Stimulated activated CD8-positive, alpha-beta memory T cell treated with anti-CD3 and anti-CD28 coated beads, Interleukin-15, amount 100 ng/mL, for 4 hours (primary cell): ENCODE measurements around the gene EHMT1.
"Not testable (repeated sequence)": the region's sequence is repeated elsewhere in the genome, so short reads cannot be mapped to it uniquely, and the experiment has no call there.

Source experiments
- DNase-seq, 2 donors: peaks; one replicate each; pipeline ENCODE4 v3.0.0-alpha.2; 2020; ENCODE audit warnings: low read depth in 2 of 2

EHMT1 gene

DNA sequence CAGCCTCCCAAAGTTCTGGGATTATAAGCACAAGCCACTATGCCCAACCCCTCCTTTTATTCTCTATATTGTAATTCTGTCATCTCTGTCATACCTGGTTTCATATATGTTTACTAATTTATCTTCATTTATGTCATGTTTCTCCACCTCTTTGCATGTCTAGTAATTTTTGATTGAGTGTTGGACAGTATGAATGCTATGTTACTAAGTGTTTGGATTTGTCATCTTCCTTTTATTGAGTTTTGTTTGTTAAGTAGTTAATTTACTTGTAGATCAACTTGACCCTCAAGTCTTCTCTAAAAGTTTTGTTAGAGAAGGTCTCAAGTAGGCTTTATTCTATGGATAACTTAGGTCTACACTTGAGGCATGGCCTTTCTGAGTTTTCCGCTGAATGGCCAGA, 241.6 kb downstream of the EHMT1 start:
- DNase-seq = no peak

DNA sequence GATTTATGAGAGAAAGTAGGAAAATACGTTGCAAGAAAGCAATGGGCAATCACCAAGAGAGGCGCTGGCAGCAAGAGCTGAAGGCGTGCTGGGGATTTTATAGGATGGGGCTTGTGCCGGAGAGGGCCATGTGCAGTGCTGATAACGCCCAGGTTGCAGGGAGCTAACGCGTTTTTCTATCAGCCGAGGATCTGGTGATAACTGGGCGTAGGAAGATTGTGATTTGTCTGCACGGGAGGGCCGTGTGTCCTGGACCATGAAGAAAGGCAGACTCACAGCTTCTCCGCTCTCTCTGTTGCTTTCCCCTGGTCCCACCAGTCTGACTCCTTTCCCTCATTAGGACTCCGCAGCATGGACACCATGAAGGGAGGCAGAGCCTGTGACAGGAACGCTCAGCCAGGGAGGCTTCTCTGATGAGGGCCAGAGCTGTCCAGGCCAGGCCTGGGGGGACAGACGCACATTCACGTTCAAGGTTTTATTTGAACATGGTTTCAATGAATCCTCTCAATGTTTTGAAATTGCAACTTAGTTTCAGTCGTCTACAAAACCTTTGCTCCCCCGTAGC, 246.9 kb downstream of the EHMT1 start:
- no peak for DNase-seq

DNA sequence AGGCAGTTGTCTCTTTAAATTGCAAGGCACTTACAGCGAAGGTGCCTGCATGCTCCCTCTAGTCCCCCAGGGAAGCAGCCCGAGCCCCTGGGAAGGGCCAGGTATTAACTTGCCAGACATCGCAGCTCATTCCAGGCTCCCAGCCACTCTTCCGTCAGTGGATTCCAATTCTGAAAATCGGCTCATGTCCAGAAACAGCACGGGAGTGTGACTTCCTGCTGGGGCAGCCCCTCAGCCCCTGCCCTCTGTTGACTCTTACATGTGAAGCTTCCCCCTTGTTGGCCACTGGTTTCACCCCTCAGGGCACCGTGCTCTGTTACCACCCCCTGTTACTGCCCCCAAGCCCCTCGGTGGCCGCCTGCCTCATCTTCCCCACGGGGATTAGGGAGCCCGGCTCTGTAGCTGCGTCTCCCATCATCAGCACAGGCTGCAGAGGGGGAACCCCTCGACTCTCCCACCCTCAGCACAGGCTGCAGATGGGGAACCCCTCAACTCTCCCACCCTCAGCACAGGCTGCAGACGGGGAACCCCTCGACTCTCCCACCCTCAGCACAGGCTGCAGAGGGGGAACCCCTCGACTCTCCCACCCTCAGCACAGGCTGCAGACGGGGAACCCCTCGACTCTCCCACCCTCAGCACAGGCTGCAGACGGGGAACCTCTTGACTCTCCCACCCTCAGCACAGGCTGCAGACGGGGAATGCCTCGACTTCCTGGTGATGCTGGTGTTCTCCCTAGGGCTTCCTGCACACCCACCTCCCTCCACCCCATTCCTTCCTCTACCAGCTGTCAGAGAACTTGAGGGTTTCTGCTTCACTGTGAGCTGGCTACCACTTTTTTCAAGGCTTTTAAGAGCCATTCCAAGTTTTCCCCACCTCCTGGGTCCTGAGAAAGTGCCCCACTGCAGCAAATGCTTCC, 247.7 kb downstream of the EHMT1 start:
- no peak for DNase-seq

DNA sequence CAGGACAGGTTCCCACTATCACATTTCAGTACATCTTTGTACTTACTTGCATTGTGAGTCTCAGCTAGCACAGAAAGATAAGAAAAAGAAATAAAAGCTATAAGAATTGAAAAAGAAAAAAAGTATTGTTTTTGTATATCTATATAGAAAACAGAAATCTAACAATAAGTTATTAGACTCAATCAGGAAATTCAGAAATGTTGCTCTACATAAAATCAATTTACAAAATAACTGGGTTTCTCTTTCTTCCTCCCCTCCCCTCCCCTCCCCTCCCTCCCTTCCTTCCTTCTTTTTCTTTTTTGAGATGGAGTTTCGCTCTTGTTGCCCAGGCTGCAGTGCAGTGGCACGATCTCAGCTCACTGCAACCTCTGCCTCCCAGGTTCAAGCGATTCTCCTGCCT, 251.6 kb downstream of the EHMT1 start:
- DNase-seq = no peak

DNA sequence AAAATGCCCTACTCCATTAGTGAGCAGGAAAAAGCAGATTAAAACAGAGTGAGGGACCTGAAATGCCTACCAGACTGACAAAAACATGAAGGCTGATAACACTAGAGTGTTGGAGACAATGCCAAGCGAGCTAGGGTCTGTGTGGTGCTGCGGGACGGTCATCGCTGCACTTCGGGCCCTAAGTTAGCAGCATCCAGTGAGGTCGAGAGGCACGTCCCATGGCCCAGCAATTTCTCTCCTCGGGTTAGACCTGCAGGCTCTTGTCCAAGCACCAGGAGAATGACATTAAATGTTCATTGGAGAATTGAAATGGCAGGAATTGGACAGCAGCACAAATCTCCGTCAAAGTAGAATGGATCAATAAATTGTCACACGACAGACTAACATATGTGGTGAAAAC, 253.5 kb downstream of the EHMT1 start:
- no peak for DNase-seq

DNA sequence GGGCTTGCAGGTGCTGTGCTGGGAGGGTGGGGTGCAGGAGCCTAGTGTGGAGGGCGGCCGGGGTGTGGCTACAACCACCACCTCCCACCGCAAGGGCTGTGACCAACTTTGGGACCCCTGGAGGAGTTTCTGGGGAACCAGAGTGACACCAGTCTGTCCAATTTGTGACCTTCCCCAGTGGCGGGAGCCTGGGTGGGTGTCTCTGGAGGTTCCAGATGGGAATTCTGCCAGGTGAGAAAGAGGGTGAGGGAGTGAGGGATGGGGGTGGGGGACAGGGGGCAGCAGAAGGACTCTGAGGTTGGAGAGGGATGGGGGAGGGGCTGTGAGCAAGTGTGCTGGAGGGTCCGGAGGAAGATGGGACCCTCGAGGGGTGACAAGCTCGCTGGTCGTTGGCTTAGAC, 254.6 kb downstream of the EHMT1 start:
- no peak for DNase-seq

DNA sequence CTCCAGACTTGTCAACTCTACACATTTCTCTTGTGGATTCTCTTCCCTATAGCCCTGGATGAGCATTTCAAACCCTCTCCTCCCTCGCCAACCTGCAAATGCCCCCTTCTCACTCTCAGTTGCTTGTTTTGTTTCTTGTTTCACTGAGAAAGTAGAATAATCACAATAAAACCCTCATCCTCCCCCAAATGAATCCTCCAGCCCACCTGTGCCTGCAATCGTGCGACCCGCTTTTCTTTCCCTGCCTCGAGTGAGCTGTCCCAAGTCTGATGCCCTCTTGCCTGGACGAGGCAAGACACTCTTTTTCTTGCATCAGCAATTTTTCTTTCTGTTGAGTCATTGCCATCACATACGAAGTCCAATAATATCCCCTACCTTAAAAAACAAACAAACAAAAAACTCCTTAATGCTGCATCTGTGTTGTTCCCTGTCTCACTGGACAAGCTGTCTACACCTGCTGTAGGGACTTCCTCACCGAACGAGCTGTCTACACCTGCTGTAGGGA, 255.1 kb downstream of the EHMT1 start:
- DNase-seq = no peak

DNA sequence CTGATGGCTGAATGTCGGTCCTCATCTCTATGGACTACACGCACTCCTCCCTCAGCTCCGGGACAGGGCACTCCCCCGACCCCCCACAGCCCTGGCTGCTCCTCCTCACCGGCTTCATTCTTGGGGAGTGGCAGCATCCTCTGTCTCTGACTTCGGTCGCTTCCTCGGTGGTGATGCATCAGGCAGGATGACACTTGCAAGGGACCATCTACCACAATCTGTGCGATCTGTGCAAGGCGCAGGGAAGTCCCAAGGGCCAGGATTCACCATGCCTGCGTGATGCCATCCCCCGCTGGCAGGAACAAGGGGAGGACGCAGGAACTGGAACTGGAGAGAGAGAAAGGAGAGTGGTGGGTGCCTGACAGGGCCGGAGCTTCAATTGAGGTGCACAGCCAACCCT, 256.5 kb downstream of the EHMT1 start:
- no peak for DNase-seq

DNA sequence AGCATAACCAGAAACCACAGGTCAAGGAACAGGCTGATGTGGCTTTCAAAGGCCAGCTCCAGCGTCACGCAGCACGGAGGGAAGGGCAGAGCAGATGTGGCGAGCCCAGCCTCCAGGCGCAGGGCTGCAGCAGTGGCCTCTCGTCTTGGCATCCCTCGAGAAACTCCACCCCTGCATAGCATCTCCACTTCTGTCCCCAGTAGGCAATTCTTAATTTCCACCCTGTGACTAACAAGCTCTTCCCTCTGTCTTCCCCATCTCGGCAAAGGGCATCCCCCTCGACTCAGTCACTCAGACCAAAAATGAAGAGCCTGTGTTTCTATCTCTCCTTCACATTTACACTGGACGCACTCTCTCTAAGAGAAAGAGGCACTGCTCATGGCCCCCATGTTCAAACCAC, 257.0 kb downstream of the EHMT1 start:
- DNase-seq = no peak

DNA sequence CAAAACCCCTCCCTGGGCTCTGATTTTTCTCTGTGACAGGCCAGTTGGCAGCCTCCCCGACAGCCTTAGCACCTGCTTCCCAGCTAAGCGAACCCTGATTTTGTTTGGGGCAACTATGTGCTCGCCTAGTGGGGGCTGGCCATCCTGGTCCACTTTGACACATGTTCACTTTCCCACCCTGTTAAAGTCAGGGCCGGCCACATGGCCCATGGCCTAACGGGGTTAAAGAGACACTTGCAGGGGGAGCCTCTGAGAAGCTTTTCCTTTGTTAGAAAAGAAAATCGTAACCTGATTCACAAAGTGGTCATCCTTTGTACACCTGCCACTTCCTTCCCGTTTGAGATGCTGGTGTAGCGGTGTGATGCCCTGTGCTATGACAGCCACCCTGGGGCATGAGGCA, 257.5 kb downstream of the EHMT1 start:
- DNase-seq = no peak

DNA sequence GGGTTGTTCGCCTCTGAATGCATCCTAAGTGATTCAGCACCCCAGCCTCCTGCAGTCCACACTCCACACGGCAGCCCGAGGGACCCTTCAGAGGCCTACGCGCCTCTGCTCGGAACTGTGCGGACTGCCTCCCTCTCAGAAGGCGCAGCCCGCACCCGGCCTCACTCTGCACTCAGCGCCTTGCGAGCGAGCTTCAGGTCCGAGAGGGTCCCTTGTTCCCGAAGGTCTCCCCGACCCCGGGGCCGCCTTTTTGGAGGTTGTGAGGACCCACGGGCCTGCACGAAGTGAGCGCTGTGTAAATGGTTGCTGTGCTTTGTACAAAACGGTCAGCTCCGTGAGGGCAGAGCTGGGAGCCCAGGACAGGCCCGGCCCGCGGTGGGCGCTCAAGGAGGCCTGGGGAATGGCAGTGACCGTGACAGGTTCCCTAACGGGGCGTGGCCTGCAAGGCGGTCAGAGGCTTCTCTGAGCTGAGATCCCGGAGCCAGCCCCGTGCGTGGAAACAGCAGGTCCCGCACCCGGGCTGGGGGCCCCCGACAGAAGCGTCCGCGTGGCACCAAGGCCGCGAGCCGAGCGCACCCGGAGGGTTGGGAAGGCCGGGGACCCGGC, 258.1 kb downstream of the EHMT1 start:
- DNase-seq = no peak

DNA sequence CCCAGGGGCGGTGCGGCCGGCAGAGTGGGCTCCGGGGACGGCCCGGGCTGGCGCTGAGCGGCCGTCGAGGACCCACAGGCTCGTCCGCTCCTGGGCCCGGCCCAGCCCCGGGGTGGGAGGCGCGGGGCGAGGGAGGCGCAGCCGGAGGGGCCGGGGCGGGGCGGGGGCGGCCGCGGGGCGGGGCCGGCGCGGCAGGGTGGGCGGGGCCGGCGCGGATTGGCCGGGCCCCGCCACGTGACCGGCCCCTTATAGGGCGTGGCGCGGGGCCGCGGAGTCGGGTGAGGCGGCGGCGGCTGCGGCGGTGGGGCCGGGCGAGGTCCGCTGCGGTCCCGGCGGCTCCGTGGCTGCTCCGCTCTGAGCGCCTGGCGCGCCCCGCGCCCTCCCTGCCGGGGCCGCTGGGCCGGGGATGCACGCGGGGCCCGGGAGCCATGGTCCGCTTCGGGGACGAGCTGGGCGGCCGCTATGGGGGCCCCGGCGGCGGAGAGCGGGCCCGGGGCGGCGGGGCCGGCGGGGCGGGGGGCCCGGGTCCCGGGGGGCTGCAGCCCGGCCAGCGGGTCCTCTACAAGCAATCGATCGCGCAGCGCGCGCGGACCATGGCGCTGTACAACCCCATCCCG, 258.8 kb downstream of the EHMT1 start, which contains the start of gene CACNA1B:
CACNA1B (plus strand) TSS at position 277 of the 617 bp plus-strand sequence; CDS start at position 429, 152 bp downstream.
- not testable (repeated sequence) for DNase-seq

DNA sequence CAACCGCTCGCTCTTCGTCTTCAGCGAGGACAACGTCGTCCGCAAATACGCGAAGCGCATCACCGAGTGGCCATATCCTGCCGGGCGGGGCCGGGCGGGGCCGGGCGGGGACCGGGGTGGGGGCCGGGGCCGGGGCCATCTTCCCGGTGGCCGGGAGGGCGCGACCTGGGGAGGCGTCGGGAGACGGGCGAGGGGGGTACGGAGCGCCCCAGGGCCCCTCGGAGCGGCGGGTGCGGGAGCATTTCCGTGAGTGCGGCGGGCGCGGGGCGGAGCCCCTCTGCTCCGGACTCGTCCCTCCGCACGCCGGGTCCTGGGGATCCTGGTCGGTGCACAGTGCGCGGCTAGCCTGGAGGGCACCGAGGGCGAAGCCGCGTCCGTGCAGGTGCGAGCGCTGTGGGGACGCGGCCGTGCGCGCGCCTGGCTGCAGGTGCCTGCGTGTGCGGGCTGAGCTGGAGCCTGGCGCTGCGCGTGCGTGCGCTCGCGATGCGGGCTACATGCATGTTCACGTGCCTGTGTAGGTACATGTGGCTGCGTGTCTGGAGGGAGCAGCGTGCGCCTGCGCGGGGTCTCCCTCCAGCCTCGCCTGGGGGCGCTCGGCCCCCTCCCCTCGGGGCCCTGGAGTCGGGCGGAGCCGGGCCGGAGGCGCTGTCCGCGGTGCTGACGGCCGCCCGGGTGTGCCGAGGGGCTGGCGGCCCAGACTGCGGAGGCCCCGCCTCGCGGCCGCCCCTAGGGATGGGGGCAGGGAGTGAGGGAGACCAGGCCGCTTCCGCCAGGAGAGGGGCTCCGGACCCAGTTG, 259.5 kb downstream of the EHMT1 start:
- DNase-seq = no peak

DNA sequence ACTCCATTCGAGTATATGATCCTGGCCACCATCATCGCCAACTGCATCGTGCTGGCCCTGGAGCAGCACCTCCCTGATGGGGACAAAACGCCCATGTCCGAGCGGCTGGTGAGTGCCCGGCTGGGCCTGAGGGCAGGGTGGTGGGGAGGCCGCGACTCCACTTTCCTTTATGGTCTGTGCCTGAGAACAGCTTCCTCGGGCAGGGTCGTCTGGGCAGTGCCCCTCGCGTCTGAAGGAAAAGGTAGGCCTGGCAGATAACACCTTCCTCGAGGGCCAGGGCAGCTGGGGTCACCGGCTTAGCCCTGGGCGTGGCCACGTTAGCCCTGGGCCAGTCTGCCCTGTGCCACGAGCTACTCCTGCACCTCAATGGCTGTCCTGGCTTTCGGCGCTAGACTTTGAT, 260.2 kb downstream of the EHMT1 start:
- DNase-seq = no peak

DNA sequence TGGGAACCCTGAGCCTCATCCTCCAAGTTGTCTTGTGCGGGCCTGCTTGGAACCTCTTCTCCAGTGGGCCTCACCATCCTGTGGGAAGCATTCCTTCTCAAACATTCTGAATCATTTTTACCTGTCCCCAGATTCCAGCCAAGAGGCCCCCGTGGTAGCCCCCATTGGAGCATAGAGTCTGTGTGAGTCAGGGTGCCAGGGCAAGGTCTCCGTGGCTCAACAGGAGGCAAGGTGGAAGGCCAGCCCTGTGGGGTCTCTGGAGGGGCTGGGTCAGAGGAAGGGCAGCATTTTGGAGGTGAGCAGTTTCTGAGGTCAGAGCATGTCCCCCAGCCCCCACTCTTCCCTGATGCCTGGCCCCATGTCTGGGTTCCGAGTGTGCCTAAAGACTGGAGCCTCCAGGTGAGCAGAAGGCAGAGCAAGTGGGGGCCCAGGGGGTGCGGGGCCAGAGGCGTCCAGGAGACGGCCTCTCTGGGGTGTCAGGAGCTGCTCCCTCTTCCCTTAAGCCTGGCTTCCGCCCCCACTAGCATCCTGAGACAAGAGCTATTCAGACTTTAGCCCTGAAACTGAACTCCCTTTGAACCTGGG, 260.9 kb downstream of the EHMT1 start:
- no peak for DNase-seq

DNA sequence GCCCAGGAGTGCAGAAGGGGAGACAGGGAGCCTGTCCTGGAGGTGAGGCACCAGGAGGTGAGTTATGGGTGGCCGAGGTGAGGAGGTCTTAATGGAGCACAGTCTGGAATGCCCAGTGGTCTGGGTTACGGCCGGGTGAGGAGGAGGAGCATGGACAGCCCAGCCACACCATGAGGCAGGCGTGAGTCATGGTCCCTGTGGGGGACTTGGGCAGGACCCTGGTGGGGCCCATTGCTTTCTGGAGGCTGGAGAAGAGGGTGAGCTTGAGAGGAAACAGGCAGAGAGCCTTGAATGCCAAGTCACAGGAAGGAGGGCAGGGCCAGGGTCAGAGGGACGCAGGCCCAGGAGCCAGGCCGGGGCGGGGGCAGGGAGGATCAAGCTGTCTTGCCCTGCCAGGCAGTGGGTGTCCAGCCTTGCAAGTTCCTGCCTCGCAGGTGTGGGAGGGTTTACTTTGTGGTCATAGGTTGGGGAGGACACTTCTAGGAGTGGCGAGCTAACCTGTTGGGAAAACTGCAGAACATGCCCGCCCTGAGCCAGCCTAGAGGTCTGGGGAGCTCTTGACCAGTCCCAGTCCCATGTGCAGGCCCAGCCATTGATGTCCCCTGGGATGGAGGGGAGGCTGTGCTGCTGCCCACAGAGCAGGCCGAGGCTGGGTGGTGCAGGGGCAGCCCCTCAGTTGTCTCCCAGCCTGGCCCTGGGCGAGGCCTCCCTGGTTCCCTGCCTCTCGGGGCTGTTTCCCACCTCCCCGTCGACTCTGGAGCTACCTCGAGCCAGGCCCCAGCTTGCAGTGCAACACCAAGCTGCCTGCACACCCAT, 261.6 kb downstream of the EHMT1 start:
- DNase-seq = no peak

DNA sequence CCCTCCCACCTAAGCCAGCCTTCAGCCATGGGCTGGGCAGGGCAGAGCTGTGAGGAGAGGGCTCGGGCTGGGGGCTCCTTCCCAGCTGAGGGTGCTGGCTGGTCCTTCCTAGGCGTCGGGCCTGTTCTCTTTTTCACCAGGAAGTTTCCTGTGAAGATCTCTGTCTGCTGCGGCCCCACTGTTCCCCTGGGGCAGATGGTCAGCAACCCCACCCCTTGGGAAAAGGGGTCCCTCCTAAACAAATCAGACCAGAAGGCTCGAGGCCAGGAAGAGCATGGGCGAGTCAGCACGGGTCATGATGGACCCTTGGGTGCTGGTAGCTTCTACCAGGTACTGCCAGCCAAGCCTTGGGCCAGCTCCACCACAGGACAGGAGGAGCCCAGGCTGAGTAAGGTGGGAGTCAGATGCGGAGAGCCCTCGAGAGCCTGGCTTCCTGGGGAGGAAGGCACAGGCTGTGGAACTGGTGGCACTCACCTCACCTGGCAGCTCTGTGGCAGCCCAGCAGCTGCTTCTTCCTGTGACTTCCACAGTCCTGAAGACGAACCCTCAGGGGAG, 262.2 kb downstream of the EHMT1 start:
- DNase-seq = no peak

DNA sequence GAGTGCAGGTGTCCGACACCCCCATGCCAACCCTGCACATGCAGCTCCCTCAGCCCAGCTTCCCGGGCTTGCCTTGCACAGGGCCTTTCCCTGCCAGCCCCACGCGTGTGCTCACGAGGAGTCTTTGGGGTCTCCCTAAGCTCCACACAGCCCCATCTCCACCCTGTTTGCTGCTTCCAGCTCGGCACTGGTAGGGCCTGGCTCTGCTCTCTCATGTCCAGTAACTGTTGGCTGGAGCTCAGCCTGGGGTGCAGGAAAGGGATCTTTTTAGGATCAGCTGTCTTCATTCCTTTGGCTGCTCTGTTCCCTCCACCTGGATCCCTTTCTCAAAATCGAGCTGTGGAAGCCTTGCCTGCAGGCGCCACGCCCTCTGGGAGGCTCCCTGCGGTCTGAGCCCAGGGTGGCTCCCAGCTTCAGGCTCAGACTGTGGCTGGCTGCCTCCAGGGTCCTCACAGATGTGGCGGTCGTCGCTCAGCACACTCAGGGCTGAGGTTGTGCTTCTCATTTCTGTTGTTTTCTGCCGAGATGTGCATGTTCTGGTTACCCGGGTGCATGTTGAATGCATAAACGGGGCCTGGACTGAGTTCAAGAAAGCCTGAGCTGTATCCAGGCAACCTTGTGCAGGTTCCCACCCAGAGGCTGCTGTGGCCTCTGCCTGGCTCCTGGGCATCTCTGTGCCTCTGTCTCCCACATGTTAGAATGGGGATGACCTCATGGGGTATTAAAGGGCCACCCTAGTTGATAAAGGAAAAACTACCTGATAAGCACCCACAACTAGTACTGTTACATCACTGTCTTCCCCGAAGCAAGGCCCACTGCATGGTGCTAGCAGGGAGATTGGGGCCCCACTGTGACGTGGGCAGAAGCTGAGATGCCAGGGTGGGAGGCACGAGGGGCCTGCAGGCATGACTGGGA, 263.0 kb downstream of the EHMT1 start:
- DNase-seq = no peak

DNA sequence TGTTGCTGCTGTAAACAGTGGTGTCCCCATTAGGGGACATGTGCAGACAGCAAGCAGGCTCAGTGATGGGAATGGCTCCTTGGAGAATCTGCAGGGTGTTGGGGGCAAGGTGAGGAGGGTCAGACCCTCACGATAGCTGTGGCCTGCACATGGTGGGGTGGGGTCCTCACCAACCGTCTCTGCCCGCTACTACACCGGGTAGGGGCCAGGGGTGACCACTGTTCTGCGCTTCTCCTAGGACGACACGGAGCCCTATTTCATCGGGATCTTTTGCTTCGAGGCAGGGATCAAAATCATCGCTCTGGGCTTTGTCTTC, 263.7 kb downstream of the EHMT1 start:
- no peak for DNase-seq
